ENCODE measurements around the gene SASH1.

Gene SASH1

DNA sequence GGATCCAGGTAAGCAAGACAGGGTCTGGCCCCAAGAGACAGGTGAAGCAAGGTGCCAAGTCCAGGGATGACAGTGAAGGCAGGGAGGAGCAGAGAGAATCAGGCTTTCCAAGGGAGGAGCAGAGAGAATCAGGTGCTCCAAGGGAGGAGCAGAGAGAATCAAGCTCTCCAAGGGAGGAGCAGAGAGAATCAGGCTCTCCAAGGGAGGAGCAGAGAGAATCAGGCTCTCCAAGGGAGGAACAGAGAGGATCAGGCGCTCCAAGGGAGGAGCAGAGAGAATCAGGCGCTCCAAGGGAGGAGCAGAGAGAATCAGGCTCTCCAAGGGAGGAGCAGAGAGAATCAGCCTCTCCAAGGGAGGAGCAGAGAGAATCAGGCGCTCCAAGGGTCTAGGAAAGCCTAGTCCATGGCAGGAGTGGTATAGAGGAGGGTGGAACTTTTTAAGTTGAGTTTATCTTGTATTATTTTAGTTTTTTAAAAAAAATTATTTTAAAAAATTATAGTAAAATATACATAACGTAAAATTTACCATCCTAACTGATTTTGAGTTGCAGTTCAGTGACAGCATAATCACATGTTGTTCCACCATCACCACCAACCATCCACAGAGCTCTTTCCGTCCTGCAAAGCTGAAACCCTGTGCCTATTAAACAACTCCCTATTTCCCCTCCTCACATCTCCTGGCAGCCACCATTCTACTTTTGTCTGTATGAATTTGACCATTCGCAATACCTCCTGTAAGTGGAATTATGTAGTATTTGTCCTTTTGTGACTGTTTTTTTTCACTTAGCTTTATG is 64.1 kb downstream of the SASH1 start:
- no peak for DNase-seq

DNA sequence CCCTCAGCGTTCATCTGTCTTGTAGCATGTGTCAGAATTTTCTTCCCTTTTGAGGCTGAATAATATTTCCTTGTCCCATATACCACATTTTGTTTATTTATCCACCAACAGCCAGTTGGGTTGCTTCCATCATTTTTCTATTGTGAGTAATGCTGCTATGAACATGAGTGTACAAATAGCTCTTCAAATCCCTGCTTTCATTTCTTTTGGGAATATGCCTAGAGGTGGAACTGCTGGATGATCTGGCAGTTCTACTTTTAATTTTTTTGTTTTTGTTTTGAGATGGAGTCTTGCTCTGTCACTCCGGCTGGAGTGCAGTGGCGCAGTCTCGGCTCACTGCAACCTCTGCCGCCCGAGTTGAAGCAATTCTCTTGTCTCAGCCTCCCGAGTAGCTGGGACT is 64.7 kb downstream of the SASH1 start:
- no peak for DNase-seq

DNA sequence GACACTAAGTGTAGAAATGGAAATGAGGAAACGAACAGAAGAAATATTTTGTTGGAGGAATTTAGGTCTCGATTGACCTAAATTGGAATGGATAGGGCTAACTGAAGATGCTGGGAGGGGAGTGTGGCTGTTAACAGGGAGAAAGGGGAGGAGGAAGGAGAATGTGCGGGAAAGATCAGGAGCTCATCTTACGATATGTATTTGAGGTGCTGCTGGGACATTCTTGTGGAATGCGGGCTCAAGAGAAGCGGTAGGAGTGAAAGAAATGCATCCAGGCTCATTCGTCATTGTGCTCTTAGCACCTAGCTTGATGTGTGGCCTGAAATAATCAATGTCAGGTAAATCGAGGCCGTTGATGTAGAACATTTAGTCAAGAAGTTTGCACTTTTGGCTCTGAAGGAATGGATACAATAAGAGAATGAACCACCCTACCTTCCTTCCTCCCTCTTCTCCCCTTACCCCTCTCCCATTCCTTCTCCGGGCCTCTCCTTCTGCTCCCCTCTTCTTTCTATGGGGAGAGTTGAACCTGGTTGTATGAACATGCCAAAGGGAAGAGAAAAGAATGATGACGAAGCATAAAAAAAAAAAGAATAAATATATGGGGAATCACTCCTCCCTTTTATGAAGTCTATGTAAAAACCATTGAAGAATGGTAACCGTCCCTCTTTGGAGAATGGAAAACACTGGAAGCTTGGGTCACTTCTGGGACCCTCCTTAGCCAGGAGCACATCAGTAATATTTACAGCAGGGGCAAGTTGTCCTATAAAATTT is 70.9 kb downstream of the SASH1 start:
- DNase-seq, result no peak

DNA sequence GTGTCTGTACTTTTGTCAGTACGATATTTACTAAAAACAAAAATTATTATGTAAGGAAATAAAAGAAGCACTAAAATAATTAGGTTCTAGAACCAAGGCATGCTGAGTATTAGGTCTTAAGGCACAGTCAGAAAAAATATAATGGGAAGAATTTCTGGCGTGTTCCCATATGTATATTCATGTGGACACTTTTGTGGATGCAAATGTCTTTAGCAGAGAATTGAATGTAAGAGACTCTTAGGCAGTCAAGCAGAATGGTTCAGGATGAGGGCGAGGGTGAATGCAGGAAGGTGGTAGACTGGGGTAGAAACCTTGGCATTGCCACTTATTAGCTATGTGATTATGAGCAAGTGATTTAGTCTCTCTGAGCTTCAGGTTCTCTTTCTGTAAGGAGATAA is 71.5 kb downstream of the SASH1 start:
- DNase-seq, result no peak

DNA sequence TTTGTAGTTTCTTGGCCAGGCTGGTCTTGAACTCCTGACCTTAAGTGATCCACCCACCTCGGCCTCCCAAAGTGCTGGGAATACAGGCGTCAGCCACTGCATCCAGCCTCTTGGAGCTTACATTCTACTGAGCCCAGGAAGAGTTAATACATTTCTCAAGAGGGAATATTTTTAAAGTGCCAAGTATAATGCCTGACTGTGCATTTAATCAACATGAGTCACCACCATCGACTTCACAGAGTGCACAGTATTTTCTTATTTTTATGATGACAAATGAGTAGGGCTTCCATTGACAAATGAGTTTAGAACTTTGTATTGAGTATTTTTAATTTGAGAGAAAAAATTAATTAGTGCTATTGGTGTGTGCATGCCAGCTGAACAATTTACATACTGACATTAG is 72.2 kb downstream of the SASH1 start:
- DNase-seq, result no peak

DNA sequence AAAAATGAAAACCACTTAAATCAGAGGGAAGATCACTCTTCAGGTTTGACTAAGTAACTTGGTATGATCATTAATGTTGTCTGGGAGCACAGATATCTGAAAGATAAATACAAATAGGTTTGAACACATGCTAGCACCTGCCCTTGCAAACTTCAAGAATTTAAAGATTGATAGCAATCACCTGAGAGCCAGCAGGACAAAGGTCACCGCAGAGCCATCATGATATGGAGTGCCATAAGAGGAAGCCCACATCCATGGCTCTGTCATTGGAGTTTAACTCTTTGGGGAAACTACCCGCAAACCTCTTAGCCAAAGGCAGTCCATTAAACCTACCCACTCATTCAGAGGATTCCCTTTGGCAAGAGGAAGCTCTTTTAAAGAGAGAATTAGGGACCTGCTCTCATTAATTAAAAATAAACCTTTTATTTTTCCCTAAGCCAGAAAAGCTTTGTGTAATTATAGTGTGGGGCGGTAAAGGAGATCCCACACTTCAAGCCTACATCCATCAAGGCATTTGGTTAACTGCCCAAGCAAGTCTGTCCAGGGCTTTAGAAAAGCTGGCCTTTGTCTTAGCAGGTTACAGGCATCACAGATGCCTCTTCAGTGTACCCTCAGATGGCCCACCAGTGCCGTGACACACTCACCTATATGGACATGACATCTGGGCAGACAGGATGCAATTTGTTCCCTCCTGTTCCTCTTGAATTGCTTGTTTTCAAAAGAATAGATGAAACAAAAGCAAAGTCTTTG is 73.0 kb downstream of the SASH1 start:
- DNase-seq, result no peak

DNA sequence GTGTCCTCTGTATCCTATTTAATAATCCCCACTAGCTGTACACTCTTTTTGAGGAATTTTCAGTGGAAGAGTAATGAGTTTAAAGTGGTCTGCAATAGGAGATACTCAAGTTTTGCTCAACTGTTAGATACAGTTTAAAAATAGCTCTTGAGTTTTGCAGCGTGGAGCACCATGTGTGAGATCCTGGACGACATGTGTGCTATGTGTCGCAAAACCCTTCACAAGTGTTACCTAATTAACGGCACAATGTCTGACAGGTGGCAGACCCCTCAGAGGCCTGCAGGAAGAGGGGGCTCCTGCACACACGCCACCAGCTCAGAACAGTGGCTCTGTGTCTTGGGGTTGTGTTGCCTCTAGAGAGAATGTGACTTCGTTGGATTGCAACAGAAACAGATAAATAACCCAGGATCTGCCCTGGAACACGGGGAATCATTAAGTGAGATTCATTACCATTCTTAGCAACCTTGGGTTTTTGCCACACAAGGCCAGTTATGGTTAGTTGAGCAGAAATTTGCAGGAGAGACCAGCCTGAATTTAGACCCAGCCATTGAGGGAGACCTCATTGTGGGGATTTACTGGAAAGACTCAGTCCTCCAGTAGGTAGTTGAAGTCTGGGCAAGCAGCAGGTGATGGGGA is 73.8 kb downstream of the SASH1 start:
- DNase-seq, result no peak

DNA sequence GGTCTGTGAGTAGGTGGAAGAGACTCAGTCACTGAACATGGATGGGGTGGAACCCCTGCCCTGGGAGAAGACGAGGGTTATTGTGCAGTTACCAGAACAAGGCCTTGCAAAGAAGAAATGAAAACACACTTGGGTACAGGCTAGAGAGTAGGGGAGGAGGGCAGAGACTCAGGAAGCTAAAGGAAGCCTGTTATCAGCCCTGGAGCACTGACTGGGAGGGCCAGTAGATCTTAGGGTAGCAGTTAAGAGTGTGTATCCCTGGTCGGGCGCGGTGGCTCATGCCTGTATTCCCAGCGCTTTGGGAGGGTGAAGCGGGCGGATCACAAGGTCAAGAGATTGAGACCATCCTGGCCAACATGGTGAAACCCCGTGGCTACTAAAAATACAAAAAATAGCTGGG is 74.4 kb downstream of the SASH1 start:
- no peak for DNase-seq

DNA sequence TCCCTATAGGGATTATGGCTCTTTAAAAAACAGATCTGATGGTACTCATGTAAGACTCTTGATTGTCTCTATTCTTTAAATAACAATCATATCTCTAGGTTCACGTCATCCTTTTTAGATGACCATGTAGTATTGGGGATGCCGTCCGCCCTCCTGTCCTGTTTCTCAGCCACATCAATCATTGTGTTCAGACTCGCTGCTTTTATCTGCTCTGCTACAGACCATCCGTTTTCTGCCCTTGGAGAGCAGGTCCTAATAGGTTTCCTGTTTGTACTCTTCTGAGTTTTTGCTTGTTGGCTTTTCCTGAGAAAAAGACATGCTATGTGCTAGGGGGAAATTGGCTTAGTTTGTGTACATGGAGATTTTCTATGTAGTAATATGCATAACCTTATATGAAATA is 76.8 kb downstream of the SASH1 start:
- no peak for DNase-seq

DNA sequence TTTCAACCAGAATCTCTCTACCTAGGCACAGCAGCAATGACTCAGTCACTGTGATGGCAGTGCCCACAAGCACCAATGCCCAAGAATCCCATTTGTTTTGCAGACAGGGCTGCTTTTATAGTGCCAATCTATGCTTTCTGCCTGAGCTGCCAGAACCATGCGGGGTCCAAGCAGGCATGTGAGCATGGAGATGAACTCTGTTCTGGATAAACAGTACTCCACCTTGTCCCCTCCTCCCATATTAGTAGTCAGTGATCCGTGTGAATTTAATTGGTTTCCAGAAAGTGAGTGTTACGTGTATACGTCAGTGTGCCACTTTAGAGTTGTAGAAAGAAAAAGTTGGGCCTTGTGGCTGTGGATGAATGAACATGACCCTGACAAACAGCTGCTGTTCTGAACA is 79.4 kb downstream of the SASH1 start:
- DNase-seq, result peak in 1 of 2 experiments; percentile 19

DNA sequence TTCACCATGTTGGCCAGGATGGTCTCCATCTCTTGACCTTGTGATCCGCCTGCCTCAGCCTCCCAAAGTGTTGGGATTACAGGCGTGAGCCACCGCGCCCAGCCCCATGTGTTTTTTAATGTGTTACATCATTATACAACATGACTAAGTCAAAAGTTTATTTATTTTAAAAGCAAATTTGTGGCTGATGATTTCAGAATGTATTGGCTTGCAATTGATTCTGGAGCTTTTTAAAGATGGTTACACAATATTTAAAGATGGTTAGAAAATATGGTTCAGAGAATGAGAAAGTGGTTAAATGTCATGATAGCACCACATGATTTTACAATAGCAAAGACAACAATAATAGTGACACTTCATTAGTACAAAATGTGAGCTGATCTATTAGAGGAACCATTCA is 80.5 kb downstream of the SASH1 start:
- DNase-seq, result no peak

DNA sequence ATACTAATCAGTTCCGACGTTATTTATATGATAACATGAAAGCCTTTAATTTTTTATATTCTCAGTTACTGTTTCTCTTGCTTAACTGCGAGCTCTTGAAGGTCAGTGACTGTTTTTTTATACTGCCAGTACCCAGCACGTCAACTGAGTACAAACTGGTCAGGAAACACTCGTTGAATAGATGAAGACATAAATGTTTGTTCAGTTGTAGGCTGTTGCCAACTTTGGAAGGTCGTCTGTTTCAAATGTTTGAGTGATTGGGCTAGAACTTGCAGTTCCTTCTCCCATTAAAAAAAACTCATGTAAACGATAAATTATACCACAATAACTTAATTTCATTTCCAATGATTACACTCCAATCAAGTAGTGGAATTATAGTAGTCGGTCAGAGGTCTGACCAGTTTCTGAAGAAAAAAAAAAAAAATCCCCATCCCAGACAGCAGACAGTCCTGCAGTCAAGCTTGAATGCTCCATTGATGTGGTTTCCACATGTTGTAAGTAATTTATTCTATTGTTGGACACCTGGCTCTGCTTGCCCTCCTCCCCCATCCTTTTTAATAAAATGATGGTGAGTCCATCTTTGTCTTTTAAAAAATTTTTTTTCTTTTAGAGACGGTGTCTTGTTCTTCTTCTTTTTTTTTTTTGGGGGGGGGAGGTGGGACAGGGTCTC is 81.1 kb downstream of the SASH1 start:
- DNase-seq, result no peak

DNA sequence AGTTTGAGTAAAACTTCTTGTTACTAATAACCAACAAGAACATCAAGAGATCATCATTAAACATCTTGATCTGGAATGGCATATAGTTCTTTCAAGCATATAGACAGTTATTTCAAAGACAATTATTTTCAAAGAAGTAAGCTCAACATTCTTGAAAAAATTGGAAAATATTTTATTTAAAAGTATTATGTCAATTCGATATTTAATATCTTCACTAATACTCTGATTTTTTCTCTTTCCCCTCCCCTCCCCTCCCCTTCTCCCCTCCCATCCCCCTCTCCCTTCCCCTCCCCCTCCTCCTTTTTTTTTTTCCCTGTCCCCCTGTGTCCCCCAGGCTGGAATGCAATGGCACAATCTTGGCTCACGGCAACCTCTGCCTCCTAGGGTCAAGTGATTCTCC is 82.8 kb downstream of the SASH1 start:
- DNase-seq, result no peak

DNA sequence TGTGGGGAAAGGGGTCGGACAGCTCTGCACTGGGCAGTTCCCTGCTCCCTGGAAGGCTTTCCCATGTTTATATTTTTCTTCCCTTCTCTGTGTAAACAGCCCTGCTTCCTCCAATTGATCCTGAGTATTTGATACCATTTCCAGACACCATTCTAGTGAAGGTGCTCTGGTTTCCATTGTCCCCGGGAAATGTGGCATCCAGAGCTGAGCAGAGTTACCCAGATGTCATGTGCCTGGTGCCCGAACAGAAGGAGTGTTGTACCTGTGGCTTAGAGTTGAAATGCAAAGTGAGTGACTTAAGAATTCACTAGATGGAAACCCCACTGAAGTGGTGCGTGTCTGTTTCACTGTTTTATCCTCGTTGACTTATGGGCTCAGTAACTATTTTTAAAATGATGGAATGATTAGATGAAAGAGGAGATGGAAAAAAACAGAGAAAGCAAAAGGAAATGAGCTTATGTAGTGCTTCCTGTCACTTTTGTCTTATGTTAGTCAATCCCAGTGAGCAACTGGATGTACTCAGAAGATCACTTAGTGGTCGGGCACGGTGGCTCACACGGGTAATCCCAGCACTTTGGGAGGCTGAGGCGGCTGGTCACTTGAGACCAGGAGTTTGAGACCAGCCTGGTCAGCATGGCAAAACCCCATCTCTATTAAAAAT is 83.8 kb downstream of the SASH1 start:
- DNase-seq, result no peak

DNA sequence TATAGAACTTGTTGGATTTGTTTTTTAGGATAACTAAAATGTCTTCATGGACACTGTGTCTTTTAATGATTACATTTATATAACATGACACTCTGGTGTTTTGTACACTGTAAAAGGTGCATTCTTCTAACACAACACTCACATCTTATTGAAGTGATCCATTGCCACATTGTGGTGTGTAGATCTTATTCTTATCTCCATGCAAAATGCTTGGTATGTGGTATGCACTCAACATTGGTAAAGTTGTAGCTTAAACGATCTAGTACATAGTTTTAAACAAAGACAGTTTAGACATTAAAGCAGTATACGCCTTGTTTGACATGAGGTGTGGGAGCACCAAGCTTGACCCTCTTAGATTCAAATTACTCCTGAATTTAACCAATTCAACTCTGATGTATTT is 84.7 kb downstream of the SASH1 start:
- no peak for DNase-seq

DNA sequence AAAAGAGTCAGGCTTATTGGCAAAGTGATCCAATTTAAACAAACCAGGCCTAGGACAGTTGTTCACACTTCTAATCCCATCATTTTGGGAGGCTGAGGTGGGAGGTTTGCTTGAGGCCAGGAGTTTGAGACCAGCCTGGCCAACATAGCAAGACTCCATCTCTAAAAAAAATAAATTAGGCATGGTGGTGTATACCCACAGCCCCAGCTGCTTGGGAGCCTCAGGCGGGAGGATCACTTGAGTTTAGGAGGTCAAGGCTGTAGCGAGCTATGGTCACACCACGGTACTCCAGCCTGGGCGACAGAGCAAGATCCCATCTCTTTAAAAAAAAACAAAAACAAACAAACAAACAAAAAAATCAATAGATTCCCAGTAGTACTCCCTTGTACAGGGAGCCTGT is 86.8 kb downstream of the SASH1 start:
- no peak for DNase-seq

DNA sequence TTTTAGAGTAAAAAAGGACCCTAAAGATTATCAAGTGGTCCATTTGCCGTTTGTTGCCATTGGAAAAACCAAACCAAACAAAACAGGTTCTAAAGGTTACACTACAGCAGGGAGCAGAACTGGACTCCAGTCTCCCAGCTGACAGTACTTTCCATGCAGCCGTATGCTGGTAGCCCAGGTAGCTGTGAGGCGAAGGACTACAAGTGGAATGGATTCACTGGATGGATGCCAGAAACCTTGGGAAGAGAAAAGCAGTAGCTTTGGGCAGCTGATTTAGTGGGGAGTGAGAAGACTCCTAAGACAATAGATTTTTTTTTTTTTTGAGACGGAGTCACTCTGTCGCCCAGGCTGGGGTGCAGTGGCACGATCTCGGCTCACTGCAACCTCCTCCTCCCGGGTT is 88.3 kb downstream of the SASH1 start:
- peak; percentile 19 to 35 for DNase-seq

DNA sequence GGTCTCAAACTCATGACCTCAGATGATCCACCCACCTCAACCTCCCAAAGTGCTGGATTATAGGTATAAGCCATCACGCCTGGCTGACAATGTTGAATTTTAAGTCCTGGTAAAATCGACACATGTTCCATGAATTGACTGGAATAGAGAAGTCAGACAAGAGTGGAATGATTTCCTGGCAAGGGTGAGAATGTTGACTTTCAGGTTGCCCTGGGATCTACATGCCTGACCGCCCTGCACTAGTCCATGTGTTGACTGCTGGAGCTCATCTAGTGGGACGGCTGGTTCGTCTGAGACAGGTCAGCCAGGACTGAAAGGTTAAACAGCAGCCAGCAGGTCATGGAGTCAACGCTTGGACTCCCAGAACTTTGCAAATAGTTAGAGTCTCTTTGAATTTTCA is 88.8 kb downstream of the SASH1 start:
- DNase-seq, result no peak

DNA sequence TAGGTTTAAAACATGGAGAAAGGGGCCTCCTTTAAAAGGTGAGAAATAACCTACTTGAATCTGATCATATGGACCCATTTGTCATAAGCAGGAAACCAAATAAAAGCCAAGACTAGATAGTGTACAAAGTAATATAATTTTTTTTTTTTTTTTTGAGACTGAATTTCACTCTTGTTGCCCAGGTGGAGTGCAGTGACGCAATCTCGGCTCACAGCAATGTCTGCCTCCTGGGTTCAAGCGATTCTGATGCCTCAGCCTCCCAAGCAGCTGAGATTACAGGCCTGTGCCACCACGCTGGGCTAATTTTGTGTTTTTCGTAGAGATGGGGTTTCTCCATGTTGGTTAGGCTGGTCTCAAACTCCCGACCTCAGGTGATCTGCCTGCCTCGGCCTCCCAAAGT is 89.2 kb downstream of the SASH1 start:
- no peak for DNase-seq

DNA sequence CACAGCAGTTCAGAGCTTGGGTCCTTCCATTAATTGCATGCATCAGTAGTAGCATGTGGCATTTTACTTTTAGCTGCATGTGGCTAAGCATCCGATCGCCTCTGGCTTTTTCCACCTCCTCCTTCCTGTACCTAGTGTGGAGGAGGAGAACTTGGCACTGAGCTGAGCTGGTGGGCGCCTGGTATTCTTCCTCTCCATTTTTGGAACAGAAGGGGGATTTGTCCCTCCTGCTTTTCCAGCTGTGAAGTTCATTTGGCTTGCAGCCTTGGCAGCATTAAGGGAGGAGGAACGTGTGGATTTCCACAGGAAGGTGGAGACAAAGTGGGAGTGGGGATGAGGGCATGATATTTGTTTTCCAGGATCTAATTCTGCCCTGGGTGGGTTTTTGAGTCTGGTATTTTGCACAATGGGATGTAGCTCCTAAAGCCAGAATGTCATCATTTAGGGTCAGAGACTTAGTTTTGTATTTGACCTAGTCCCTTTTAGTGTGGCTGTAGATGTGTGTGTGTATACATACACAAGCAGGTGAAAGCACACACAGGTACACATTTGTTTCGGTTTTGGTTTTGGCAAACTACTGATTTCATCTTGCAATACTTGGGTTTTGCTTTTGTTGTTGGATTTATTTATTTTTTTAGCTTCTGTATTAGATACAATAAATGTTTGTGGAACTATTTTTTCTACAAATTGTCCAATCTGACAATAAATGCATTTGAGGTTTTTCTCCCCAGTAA is 90.0 kb downstream of the SASH1 start:
- no peak for DNase-seq

DNA sequence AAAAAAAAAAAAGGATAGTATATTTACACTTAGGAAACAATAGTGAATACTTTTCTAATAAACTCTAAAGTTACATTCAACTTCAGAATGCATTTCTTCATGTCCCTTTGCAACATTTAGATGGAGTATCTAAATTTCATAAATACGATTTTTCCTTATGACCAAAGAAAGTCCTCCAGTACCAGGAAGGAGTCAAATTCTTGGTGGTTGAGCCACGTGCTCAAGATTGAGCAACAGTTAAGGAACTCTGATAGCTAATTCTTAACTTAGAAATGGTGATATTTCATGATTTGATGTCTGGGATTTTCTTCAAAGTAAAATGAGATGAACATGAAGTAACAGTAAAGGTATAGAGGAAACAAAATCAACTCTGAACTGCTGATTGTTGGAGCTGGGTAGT is 92.7 kb downstream of the SASH1 start:
- DNase-seq, result no peak

DNA sequence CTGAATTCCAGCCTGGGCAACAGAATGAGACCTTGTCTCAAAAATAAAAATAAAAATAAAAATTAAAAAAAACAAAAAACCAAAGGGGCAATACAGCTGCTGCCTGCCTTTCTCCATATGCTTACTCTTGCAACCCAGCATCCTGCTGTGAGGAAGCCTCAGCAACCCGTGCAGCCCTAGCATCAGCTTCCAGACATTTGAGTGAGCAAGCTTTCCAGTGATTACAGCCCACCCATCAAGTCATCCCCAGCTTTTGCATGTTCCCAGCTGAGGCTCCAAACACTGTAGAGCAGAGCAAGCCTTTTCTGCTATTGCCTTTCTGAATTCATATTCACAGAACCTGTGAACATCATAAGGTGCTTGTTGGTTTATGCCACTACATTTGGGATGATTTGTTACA is 93.8 kb downstream of the SASH1 start:
- DNase-seq, result no peak

Measured in NCI-H187 (cell line).